Hematopoietic multipotent progenitor cell treated with erythropoietin and hydrocortisone succinate and interleukin-3 and kit ligand, for 6 days (in vitro differentiated cells): Measurements from ENCODE around the gene GFPT2.

ENCODE experiments used
- DNase-seq: peaks from one replicate; pipeline ENCODE4 v3.0.0-alpha.2; 2015

Gene GFPT2

GRCh38 chr5:180350711-180351465, 2.2 kb downstream of the GFPT2 start:
- no peak for DNase-seq

DNA sequence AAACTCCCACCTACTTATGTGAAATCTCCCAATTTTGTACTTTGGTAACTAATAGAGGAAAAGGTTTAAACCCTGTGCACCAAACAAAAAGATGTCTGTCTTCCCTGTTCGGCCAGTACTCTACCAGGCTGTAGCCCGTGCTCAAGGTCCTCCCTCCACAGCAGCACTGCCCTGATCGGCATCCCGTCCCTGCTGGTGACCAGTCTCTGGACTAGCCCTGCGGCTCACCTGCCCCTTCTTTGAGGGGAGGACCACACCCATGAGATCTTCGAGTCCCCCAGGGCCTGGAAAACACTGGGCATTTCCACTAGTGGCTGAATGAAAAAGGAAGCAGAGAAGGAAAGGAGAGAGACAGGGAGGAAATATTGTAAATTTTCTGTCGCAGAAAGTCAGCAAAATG, 2.8 kb downstream of the GFPT2 start:
- DNase-seq, result no peak

DNA sequence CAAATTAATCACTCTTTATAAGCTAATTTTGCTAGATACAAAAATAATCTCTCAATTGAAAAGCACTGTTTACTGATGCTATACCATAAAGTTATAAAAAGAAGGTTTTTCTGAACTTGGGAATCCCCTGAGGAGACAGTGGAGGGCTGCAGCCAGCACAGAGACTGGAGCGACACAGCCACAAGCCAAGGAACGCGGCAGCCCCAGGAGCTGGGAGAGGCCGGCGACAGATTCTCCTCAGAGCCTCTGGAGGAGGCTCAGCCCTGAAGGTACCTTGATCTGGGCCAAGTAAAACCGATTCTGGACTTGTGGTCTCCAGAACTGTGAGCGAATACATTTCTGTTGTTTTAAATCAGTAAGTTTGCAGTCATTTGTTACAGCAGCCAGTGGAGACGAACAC, 3.7 kb downstream of the GFPT2 start:
- DNase-seq, result no peak

- no peak for DNase-seq
These were observed 4.8 kb downstream of the GFPT2 start for GRCh38 chr5:180348336-180348735.

DNA sequence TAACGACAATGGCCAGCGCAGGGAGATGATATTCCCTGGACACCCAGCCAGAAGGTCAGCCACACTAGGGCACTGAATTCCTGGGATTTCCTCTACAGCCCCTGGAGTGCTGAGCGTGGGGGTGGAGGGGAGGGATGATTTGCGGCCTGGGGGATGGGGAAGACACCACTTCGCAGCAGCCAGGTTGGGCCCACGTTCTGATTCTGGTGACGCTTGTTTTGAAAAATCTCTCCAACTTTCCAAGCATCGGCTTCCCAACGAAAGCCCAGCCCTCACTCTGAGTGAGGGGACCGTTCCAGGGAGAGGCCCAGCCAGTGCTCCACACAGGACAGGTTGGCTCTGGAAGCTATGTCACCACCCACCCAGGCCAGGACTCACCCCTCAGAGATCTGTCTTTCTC, 5.4 kb downstream of the GFPT2 start:
- DNase-seq, result no peak

DNA sequence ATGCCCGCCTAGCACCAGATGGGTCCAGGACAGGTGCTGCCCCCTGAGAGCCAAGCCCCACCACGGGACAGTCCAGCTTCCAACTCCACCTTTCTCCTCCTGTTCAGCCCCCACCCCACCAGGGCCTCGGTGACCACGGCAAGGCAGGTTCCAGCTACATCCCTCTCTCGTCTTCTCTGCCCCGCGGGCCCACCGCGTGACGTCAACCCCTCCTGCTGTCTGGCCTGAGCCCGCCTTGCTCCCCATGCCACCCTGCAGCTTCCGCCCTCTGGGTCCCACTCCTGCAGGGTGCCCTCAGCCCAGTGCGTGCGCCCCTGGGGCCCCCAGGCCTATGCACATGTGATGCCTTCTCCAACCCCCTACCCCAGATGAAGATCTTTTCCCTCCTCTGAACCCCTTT, 6.8 kb downstream of the GFPT2 start:
- no peak for DNase-seq

GRCh38 chr5:180345781-180346180, 7.4 kb downstream of the GFPT2 start:
- no peak for DNase-seq

DNA sequence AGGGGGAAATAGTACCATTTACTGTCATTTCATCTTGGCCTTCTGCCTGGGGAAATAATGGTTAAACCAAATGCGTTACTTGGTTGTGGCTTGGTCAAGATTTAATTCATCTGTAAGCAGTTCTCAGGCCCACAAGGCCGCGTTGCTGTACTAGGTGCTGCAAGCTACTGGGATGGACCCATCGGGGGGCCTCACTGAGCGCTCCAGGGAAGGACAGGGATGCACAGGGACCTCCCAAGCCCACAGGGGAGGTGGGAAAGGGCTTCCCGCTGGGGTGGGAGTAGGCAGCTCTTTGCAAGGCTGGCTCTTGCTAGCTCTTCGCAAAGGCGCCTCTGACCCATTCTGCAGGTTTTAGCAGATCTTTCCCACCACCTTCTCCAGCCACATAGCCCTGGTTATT, 8.0 kb downstream of the GFPT2 start:
- no peak for DNase-seq

- no peak for DNase-seq
These were observed 8.5 kb downstream of the GFPT2 start for GRCh38 chr5:180344696-180344999.

GRCh38 chr5:180343831-180344695, 9.1 kb downstream of the GFPT2 start:
- no peak for DNase-seq

- no peak for DNase-seq
These were observed 9.9 kb downstream of the GFPT2 start for GRCh38 chr5:180343110-180343830.

DNA sequence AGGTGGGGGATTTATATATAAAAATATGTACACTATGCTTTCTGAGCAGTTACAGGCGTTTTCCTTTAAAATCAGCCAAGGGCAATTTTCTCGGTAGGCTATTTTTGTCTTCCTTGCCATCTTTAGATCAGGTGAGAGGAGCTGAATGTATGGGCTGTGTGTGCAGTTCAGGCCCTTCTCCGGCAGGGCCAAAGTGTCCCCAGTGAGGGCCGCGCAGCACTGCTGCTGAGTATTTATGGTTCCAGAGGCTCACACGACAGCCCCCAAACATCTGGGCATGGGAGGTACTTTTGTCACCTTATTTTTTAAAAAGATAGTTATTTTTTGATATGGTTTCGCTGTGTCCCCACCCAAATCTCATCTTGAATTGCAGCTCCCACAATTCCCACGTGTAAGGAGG, 11.5 kb downstream of the GFPT2 start:
- no peak for DNase-seq

- DNase-seq, result no peak
These were observed 12.3 kb downstream of the GFPT2 start for GRCh38 chr5:180340856-180341255.

- no peak for DNase-seq
These were observed 13.5 kb downstream of the GFPT2 start for GRCh38 chr5:180339583-180340183.

GRCh38 chr5:180338001-180338707, 15.0 kb downstream of the GFPT2 start:
- no peak for DNase-seq

DNA sequence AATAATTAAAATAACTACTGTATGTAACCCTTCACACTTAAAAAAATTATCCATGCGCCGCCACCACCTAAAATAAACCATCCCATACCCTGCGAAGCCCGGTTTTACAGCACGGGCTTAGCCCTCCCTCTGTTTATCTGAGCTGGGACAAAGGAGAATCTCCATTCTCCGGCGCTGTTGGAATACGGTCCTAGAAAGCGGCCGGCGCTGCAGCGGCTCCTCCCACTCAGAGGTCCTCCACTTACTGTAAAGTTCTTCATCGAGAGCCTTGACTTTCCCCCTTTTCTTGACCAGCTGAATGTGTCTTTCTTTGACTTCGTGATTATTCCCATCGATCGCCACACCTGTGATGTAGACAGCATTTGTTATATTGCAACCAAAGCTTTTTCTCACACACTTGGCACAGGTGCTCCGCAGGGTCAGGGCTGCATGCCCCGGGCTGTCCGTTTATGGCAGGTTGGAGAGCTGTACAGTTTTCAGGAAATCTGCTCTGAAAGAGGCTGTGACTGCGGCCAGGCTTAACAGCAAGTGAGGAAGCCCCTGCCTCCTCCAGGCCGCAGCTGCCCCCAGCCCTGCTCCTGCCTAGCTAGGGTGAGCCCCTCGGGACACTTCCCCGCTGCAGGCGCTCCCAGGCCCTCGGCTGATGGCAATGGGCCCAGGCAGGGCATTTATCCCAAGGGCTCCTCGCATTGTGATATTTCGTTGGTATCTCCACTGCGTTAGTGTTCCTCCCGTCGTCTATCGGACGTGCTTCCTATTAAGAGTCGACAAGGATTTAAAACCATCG, 16.7 kb downstream of the GFPT2 start:
- DNase-seq, result no peak

GRCh38 chr5:180335614-180336233, 17.4 kb downstream of the GFPT2 start:
- no peak for DNase-seq

GRCh38 chr5:180334751-180335613, 18.2 kb downstream of the GFPT2 start:
- no peak for DNase-seq

DNA sequence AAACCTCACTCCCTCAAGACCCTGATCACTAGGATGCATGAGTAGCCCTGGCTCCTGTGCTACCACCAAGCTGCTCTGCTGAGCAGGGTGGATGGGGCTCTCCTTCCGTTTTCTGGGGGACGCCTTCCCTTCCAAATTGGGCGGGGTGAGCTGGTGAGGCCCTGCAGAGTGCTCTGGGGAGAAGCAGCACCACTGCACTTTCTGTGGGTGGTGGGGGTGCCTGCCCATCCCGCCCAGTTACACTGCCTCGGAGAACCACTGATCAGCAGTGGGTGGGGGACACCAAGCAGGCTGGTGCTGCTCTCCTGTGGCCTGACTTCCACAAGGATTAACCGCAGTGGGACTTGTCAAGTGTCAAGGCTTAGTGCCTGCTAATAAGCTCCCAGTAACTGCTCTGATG, 19.0 kb downstream of the GFPT2 start:
- no peak for DNase-seq

DNA sequence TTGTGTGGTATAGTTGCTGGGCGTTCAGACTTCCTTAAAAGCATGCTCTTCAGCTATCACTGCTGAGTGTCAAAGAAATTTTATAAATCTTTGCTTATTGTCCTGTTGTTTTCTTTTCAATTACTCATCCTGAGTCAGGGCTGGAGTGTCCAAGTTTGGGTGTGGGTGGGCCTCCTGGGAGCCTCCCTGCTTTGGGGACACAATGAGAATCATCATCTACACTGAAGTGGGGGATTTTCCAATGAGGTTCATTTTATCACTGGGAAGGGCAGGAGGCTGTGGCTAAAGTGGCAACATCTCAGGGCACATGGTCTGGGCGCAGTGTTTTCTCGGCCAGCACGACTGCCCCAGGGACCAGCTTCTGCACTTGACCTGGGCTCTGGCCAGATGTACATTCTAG, 19.5 kb downstream of the GFPT2 start:
- DNase-seq, result no peak
